Measurements from ENCODE around the gene STAB1. TPM values are rescaled to one million over a fixed set of nuclear protein-coding genes. Genes with fewer than 3 reads are reported as not detected.

The STAB1 gene, protein sequence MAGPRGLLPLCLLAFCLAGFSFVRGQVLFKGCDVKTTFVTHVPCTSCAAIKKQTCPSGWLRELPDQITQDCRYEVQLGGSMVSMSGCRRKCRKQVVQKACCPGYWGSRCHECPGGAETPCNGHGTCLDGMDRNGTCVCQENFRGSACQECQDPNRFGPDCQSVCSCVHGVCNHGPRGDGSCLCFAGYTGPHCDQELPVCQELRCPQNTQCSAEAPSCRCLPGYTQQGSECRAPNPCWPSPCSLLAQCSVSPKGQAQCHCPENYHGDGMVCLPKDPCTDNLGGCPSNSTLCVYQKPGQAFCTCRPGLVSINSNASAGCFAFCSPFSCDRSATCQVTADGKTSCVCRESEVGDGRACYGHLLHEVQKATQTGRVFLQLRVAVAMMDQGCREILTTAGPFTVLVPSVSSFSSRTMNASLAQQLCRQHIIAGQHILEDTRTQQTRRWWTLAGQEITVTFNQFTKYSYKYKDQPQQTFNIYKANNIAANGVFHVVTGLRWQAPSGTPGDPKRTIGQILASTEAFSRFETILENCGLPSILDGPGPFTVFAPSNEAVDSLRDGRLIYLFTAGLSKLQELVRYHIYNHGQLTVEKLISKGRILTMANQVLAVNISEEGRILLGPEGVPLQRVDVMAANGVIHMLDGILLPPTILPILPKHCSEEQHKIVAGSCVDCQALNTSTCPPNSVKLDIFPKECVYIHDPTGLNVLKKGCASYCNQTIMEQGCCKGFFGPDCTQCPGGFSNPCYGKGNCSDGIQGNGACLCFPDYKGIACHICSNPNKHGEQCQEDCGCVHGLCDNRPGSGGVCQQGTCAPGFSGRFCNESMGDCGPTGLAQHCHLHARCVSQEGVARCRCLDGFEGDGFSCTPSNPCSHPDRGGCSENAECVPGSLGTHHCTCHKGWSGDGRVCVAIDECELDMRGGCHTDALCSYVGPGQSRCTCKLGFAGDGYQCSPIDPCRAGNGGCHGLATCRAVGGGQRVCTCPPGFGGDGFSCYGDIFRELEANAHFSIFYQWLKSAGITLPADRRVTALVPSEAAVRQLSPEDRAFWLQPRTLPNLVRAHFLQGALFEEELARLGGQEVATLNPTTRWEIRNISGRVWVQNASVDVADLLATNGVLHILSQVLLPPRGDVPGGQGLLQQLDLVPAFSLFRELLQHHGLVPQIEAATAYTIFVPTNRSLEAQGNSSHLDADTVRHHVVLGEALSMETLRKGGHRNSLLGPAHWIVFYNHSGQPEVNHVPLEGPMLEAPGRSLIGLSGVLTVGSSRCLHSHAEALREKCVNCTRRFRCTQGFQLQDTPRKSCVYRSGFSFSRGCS (N-terminal part only)
- total RNA-seq (100 to 1,000 TPM in 1 of 5 experiments, 10 to 100 TPM in 3, under 1 TPM in 1; 0.27 to 122 (median 26.1) TPM), polyA plus RNA-seq (not detected), total RNA-seq (0.67 reads per million)

DNA sequence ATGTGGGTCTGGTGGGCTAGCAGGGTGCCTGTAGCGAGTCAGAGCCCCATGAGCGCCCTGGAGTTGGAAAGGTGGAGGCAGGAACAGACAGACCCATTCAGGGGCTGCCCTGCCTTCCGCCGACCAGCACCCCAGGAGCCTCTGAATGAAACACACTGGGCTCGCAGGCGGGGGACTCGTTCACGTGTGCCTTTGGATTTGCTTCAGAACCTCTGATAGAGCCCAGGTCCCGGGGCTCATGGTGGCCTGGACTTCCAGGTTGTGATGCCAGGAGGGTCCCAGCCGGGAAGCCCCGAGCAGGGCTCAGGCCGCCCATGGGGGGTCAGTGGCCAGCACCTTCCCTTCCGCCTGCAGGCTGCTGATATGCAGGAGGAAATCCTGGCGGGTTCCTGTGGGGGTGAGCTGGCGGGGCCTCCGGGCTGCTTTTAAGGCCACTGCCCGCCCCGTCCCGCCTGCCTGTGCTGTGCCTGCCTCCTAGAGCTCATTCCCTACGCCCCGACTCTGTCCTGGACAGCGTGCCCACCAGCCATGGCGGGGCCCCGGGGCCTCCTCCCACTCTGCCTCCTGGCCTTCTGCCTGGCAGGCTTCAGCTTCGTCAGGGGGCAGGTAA lies at the start of gene STAB1:
TSS of gene STAB1 (plus strand) at position 453 of the 610 bp plus-strand sequence. CDS start at position 529, 76 bp downstream.
- Histone ChIP-seq H3K36me3 (ENCODE audit: control insufficient read depth in 2 of 3, insufficient read depth in 3 of 3, low read length in 3 of 3) (peaks cover 0 to 36% (median 0%) of the 10 kb centered on the region in 3 experiments), H3K9me3 (ENCODE audit: control insufficient read depth in 2 of 3, low read length in 3 of 3) (no peaks in the 10 kb centered on the region), H3K4me3 (ENCODE audit: low read length) (no peak within 1 kb of the TSS), H3K27ac (ENCODE audit: low read depth, low read length) (no peak within 1 kb of the TSS), H3K4me1 (ENCODE audit: control insufficient read depth in 2 of 2, insufficient read depth in 2 of 2, low read length in 2 of 2) (no peaks in the 10 kb centered on the region), H3K27me3 (ENCODE audit: control insufficient read depth in 2 of 2, insufficient read depth in 2 of 2, low read length in 2 of 2) (no peaks in the 10 kb centered on the region)
- H3K27ac Mint-ChIP-seq, result peak within 1 kb of the TSS in 2 of 9 donors; percentile 34 to 35
- ATAC-seq (no peak), DNase-seq (no peak)
- no peaks in the 10 kb centered on the region for H3K9me3 Mint-ChIP-seq
- H3K4me3 Mint-ChIP-seq, result no peak within 1 kb of the TSS
- ChIA-PET CTCF (no interaction called here), POLR2A (no interaction called here)
- no peaks in the 10 kb centered on the region for H3K27me3 Mint-ChIP-seq
- H3K4me1 Mint-ChIP-seq, result peaks cover 0 to 12% (median 0%) of the 10 kb centered on the region in 7 donors
- intact Hi-C loops (cut with micrococcal nuclease), result no loop called here
- peaks cover 0 to 16% (median 0%) of the 10 kb centered on the region in 5 donors for H3K36me3 Mint-ChIP-seq

DNA sequence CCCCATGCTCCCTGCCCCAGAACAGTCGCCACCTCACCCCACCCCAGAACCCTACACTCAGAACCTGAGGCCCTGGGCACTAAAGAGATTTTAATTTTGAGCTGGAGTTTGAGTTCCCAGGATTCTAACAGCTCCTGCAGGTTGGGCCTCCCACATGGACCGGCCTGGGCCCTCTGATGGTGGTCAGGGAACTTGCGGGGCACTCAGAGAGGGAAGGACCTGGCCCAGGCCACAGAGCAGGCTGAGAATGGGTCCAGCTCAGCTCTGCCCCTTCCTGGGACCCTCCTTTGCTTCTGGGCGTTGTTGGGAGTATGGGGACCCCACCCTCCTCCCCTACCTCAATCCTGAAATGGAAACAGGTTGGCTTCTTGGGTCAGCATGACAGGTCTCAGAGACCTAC lies 49.1 kb upstream of the STAB1 start:
- H3K27me3 ChIP-seq (ENCODE audit: control insufficient read depth in 2 of 2, insufficient read depth in 2 of 2, low read length in 2 of 2), result no peaks in the 10 kb centered on the region
- no peaks in the 10 kb centered on the region for H3K36me3 ChIP-seq (ENCODE audit: control insufficient read depth in 2 of 3, insufficient read depth in 3 of 3, low read length in 3 of 3)
- no peaks in the 10 kb centered on the region for H3K27me3 Mint-ChIP-seq
- ChIA-PET POLR2A (interaction anchor here (1.6 kb wide), 1 partner anchor 34 kb away, joined by 5 read pairs; no protein-coding TSS in a partner anchor), CTCF (interaction anchor here (0.6 to 3.7 kb wide), 5 partner anchors 18 to 444 kb away, joined by 3 to 40 read pairs (median 6); no protein-coding TSS in a partner anchor)
- H3K27ac Mint-ChIP-seq, result no peak overlapping the region
- DNase-seq (no peak), ATAC-seq (no peak)
- H3K36me3 Mint-ChIP-seq, result no peaks in the 10 kb centered on the region
- intact Hi-C loops (cut with micrococcal nuclease), result loop anchor here in 1 of 2 donors (2.0 to 5.0 kb wide), 2 partner anchors 73 to 224 kb away; no protein-coding TSS in a partner anchor
- no peak overlapping the region for H3K4me3 Mint-ChIP-seq
- no peak overlapping the region for H3K27ac ChIP-seq (ENCODE audit: low read depth, low read length)
- H3K4me1 ChIP-seq (ENCODE audit: control insufficient read depth in 2 of 2, insufficient read depth in 2 of 2, low read length in 2 of 2), result peaks cover 0 to 9% of the 10 kb centered on the region in 2 donors
- peaks cover 6 to 13% (median 9%) of the 10 kb centered on the region in 7 donors for H3K4me1 Mint-ChIP-seq
- H3K9me3 ChIP-seq (ENCODE audit: control insufficient read depth in 2 of 3, low read length in 3 of 3), result no peaks in the 10 kb centered on the region
- no peak overlapping the region for H3K4me3 ChIP-seq (ENCODE audit: low read length)
- H3K9me3 Mint-ChIP-seq, result no peaks in the 10 kb centered on the region

DNA sequence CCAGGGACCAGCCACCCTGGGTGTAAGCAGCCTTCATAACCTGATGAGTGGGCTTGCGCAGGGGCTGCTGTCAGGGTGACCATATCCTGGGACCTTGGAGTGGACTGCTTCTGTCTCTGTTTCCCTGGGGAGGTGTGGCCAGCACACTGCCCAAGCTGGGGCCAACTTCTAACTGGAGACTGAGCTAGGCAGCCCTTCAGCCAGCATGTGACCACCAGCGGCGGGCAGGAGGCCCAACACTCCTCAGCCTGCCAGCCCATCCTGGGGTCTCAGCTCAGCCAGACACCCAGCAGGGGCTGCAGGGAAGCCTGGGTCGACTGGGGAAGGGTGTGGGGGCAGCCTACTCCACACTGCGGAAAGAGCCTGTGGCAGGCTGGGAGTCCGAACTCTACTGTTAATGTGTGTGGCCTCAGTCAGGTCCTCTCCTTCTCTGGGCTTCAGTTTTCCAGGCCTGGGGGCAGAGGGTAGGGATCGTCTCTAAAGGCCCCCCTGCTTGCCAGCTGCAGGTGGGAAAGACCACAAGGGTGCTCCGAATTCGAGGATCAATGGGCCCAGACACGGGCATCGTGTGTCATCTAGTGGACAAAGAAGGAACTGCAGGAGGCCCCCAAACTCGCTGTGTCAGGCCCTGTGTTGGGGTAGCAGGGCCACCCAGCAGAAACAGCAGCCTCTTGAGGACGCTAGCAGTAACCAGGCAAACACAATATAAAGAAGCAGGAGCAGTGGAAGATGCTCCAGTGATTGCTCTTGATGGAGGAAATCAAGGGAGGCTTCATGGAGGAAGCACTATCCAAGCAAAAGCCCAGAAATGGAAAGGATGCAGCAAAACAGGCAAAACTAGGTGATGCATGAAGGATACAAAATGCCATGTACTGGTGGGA lies 48.3 kb upstream of the STAB1 start:
- H3K27me3 Mint-ChIP-seq, result no peaks in the 10 kb centered on the region
- peak overlapping the region in 2 of 10 donors; percentile 61 to 81 for H3K4me3 Mint-ChIP-seq
- intact Hi-C loops (cut with micrococcal nuclease), result loop anchor here (1.0 to 5.0 kb wide), 9 partner anchors 8 to 446 kb away; partner anchors contain the start of gene NISCH (in 1 of the 2)
- peak; percentile 46 to 76 (median 67) for DNase-seq
- H3K4me1 ChIP-seq (ENCODE audit: control insufficient read depth in 2 of 2, insufficient read depth in 2 of 2, low read length in 2 of 2), result peaks cover 0 to 9% of the 10 kb centered on the region in 2 donors
- H3K36me3 Mint-ChIP-seq, result no peaks in the 10 kb centered on the region
- H3K4me1 Mint-ChIP-seq, result peaks cover 6 to 13% (median 9%) of the 10 kb centered on the region in 7 donors
- no peak overlapping the region for H3K27ac ChIP-seq (ENCODE audit: low read depth, low read length)
- H3K9me3 ChIP-seq (ENCODE audit: control insufficient read depth in 2 of 3, low read length in 3 of 3), result no peaks in the 10 kb centered on the region
- H3K27me3 ChIP-seq (ENCODE audit: control insufficient read depth in 2 of 2, insufficient read depth in 2 of 2, low read length in 2 of 2), result no peaks in the 10 kb centered on the region
- peak; percentile 78 for ATAC-seq
- POLR2A ChIA-PET, result interaction anchor here (0.6 to 1.7 kb wide), 3 partner anchors 33 to 76 kb away, joined by 3 to 7 read pairs (median 5); no protein-coding TSS in a partner anchor
- H3K27ac Mint-ChIP-seq, result peak overlapping the region in 5 of 9 donors; percentile 3 to 90 (median 49)
- no peaks in the 10 kb centered on the region for H3K36me3 ChIP-seq (ENCODE audit: control insufficient read depth in 2 of 3, insufficient read depth in 3 of 3, low read length in 3 of 3)
- no peak overlapping the region for H3K4me3 ChIP-seq (ENCODE audit: low read length)
- H3K9me3 Mint-ChIP-seq, result no peaks in the 10 kb centered on the region
- CTCF ChIA-PET, result interaction anchor here (0.6 to 3.7 kb wide), 11 partner anchors 19 to 445 kb away, joined by 3 to 40 read pairs (median 4); no protein-coding TSS in a partner anchor

DNA sequence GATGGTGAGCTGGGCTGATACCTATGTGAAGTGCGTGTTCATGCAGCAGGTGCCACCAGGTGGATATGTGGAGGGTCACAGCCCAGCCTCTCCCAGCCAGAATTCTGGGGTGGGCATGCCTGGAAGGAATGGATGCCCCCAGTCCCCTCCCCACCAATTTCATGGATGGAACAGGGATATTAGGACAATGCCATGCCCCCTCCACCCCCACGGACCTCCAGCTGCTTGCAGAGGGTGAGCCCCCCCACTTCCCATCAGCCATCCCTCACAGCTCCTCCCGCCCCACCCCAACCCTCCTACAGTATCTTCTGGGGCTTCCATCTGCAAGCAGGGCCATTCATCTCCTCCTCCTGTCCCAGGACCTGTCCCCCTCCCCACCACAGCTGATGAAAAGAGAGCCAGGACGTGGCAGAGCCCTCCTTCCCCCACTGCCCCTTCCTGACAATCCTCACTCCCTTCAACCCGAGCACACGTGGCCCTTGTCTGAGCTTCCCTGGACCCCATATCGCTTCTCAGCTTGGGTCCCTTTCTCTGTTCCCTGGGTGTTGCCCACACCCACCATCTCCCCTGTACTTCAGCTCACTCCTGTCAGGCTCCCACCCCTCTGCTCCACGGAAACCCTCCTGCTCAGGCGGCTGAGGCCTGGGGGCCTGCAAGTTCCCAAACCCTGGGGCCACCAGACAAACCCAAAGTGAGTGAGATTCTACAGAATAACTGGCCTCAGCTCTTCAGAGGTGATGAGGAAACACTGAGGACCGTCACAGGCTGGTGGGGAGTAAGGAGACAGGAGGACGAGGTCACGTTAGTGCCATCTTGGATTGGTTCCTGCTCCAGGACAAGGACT lies 47.4 kb upstream of the STAB1 start:
- Mint-ChIP-seq H3K36me3 (no peaks in the 10 kb centered on the region), H3K4me1 (peaks cover 6 to 13% (median 9%) of the 10 kb centered on the region in 7 donors), H3K27me3 (no peaks in the 10 kb centered on the region), H3K27ac (peak overlapping the region in 1 of 9 donors; percentile 54), H3K9me3 (no peaks in the 10 kb centered on the region), H3K4me3 (peak overlapping the region in 1 of 10 donors; percentile 81)
- POLR2A ChIA-PET, result interaction anchor here (0.6 to 1.7 kb wide), 6 partner anchors 8 to 77 kb away, joined by 3 to 7 read pairs (median 4); no protein-coding TSS in a partner anchor
- no peak overlapping the region for H3K27ac ChIP-seq (ENCODE audit: low read depth, low read length)
- H3K27me3 ChIP-seq (ENCODE audit: control insufficient read depth in 2 of 2, insufficient read depth in 2 of 2, low read length in 2 of 2), result no peaks in the 10 kb centered on the region
- CTCF ChIA-PET, result interaction anchor here (0.6 to 3.7 kb wide), 10 partner anchors 10 to 946 kb away, joined by 3 to 32 read pairs (median 3); no protein-coding TSS in a partner anchor
- intact Hi-C loops (cut with micrococcal nuclease), result loop anchor here (1.0 to 5.0 kb wide), 9 partner anchors 8 to 446 kb away; partner anchors contain the start of gene NISCH (in 1 of the 2)
- H3K4me1 ChIP-seq (ENCODE audit: control insufficient read depth in 2 of 2, insufficient read depth in 2 of 2, low read length in 2 of 2), result peaks cover 0 to 9% of the 10 kb centered on the region in 2 donors
- no peak overlapping the region for H3K4me3 ChIP-seq (ENCODE audit: low read length)
- no peak for DNase-seq
- ATAC-seq, result no peak
- H3K9me3 ChIP-seq (ENCODE audit: control insufficient read depth in 2 of 3, low read length in 3 of 3), result no peaks in the 10 kb centered on the region
- H3K36me3 ChIP-seq (ENCODE audit: control insufficient read depth in 2 of 3, insufficient read depth in 3 of 3, low read length in 3 of 3), result no peaks in the 10 kb centered on the region

Measured in naive thymus-derived CD4-positive, alpha-beta T cell (primary cell).